Suprapubic skin (tissue), 4 donors: ENCODE data around the gene CYFIP1. TPM values are rescaled to one million over a fixed set of nuclear protein-coding genes. Genes with fewer than 3 reads are reported as not detected.

Experiments used
- DNase-seq, 2 donors: peaks; one replicate each; pipeline ENCODE4 v3.0.0-alpha.2; 2019; ENCODE audit warnings: low spot score in 2 of 2
- H3K27ac ChIP-seq: fragments of 200-600 bp; sonication (generic); one replicate; pipeline ENCODE4 v1.5.1; 2019
- H3K27me3 ChIP-seq: fragments of 200-600 bp; sonication (generic); one replicate; pipeline ENCODE4 v1.5.1; 2019
- H3K36me3 ChIP-seq: fragments of 200-600 bp; sonication (generic); one replicate; pipeline ENCODE4 v1.5.1; 2019
- H3K4me1 ChIP-seq: fragments of 200-600 bp; sonication (generic); one replicate; pipeline ENCODE4 v1.5.1; 2019
- H3K4me3 ChIP-seq: fragments of 200-600 bp; sonication (generic); one replicate; pipeline ENCODE4 v1.5.1; 2019; ENCODE audit warnings: mild to moderate bottlenecking
- H3K9me3 ChIP-seq: fragments of 200-600 bp; sonication (generic); one replicate; pipeline ENCODE4 v1.5.1; 2019
- CTCF ChIP-seq, 2 donors: fragments of 200-600 bp in 1 of 2; fragments of 450-650 bp in 1 of 2; sonication (generic) in 1 of 2; IDR thresholded peaks; one replicate each; pipeline ENCODE4 v1.5.1; 2016 to 2019; ENCODE audit warnings: antibody characterized with exemption in 2 of 2, mild to moderate bottlenecking in 1 of 2, moderate library complexity in 1 of 2
- EP300 ChIP-seq: sonication (generic); formaldehyde crosslinking; IDR thresholded peaks from one replicate; pipeline ENCODE4 v1.6.1; 2017; ENCODE audit warnings: antibody characterized with exemption
- POLR2A ChIP-seq, 2 donors: fragments of 450-650 bp; IDR thresholded peaks; one replicate each; pipeline ENCODE4 v1.6.1; 2017; ENCODE audit warnings: antibody characterized with exemption in 2 of 2, mild to moderate bottlenecking in 2 of 2, moderate library complexity in 2 of 2
- POLR2AphosphoS5 ChIP-seq, 3 donors: sonication (generic); formaldehyde crosslinking; IDR thresholded peaks; one replicate each; pipeline ENCODE4 v1.6.1; 2017; ENCODE audit warnings: antibody characterized with exemption in 3 of 3
- WGBS: methylation state at CpG from one replicate; pipeline ENCODE4 v1.1.5; 2018; 5-methylcytosine and 5-hydroxymethylcytosine counted together
- total RNA-seq, 4 donors: library from RNA; depleted of rRNA; stranded (reverse); fragments of >200 nt; gene quantifications; one replicate each; pipeline ENCODE4 v1.1.0, GENCODE V29; 2016

CYFIP1 gene
- total RNA-seq, 4 donors from 2014 or later: 77.5 to 106 (median 99.4) TPM

DNA sequence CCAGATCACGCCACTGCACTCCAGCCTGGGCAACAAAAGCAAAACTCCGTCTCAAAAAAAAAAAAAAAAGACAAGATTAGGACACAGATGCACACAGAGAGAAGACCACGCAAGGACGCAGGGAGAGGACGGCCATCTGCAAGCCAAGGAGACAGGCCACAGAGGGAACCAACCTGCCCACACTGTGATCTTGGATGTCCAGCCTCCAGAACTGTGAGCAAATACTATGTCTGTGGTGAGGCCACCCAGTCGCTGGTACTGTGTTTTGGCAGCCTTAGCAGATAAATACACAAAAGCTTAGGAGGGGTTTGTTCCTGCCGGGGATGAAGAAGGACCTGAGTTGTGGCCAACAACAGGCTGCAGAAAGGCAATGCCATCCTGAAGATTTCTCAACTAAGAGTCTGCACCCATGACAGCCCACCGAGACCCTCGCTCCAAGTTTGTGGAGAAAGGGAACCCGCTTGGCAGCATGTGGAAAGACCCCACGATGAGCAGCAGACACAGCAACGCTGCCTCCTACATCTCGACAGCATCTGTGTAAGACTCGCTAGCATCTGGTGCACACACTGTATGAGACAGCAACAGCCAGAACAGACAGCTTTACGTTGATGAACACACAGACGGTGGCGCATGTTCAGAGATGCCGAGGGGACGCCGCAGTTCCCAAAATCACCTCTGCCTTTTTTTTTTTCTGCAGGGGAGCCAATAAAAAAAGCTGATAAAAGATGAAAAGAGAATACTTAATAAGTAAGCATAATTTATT, 13.7 kb downstream of the CYFIP1 start:
- 76% methylated on average over 19 of the region's 20 CpGs for WGBS
- no peaks in the 10 kb centered on the region for H3K27me3 ChIP-seq
- no peak overlapping the region for H3K27ac ChIP-seq
- peaks cover 31% of the 10 kb centered on the region for H3K4me1 ChIP-seq
- peaks cover 4% of the 10 kb centered on the region for H3K36me3 ChIP-seq
- H3K4me3 ChIP-seq: no peak overlapping the region
- no peaks in the 10 kb centered on the region for H3K9me3 ChIP-seq
- peak in 1 of 2 donors; percentile 28 for DNase-seq
- TF ChIP-seq POLR2A (IDR thresholded peaks at IDR 0.05) (no peak), POLR2AphosphoS5 (IDR thresholded peaks at IDR 0.05) (no peak), CTCF (IDR thresholded peaks at IDR 0.05) (no peak), EP300 (no peak)

GRCh38 chr15:22963641-22964040, 16.5 kb downstream of the CYFIP1 start:
- no peaks in the 10 kb centered on the region for H3K27me3 ChIP-seq
- H3K27ac ChIP-seq: no peak overlapping the region
- TF ChIP-seq POLR2A (IDR thresholded peaks at IDR 0.05) (no peak), POLR2AphosphoS5 (IDR thresholded peaks at IDR 0.05) (no peak), CTCF (IDR thresholded peaks at IDR 0.05) (no peak), EP300 (no peak)
- H3K36me3 ChIP-seq: peaks cover 4% of the 10 kb centered on the region
- 39% methylated on average over 12 of the region's 12 CpGs for WGBS
- no peak overlapping the region for H3K4me3 ChIP-seq
- DNase-seq: peak in 1 of 2 donors; percentile 60
- peaks cover 48% of the 10 kb centered on the region for H3K4me1 ChIP-seq
- H3K9me3 ChIP-seq: no peaks in the 10 kb centered on the region

DNA sequence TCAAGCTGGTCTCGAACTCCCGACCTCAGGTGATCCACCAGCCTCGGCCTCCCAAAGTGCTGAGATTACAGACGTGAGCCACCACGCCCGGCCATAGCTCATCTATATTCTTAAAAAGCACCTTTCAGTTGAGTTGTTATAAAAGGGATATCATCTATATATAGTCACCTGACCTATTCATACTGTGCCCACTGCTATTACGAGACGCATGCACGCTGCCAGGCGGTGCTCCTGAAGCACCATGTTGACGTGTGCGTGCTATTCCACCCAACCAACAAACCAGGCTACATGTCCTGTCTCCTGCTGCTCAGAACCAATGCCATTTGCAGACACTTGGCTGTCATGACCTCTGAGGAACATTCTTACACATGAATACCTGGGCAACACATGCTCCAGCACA, 17.6 kb downstream of the CYFIP1 start:
- WGBS: 96% methylated on average over 12 of the region's 12 CpGs
- H3K4me3 ChIP-seq: no peak overlapping the region
- peaks cover 4% of the 10 kb centered on the region for H3K36me3 ChIP-seq
- no peaks in the 10 kb centered on the region for H3K9me3 ChIP-seq
- H3K4me1 ChIP-seq: peaks cover 43% of the 10 kb centered on the region
- peak in 1 of 2 donors; percentile 36 for DNase-seq
- H3K27me3 ChIP-seq: no peaks in the 10 kb centered on the region
- TF ChIP-seq EP300: no peak
- H3K27ac ChIP-seq: no peak overlapping the region

GRCh38 chr15:22961762-22962161, 18.4 kb downstream of the CYFIP1 start:
- Histone ChIP-seq H3K9me3 (no peaks in the 10 kb centered on the region), H3K27me3 (no peaks in the 10 kb centered on the region), H3K36me3 (peaks cover 4% of the 10 kb centered on the region), H3K27ac (no peak overlapping the region), H3K4me1 (peaks cover 43% of the 10 kb centered on the region), H3K4me3 (no peak overlapping the region)
- DNase-seq: peak in 1 of 2 donors; percentile 7
- TF ChIP-seq EP300 (no peak), POLR2A (IDR thresholded peaks at IDR 0.05) (no peak), CTCF (IDR thresholded peaks at IDR 0.05) (no peak), POLR2AphosphoS5 (IDR thresholded peaks at IDR 0.05) (no peak)
- WGBS: 25% methylated on average over 1 of the region's 1 CpG

GRCh38 chr15:22960556-22960955, 19.6 kb downstream of the CYFIP1 start:
- 79% methylated on average over 8 of the region's 8 CpGs for WGBS
- Histone ChIP-seq H3K27ac (no peak overlapping the region), H3K27me3 (no peaks in the 10 kb centered on the region), H3K4me3 (no peak overlapping the region), H3K4me1 (peaks cover 54% of the 10 kb centered on the region), H3K9me3 (no peaks in the 10 kb centered on the region), H3K36me3 (no peaks in the 10 kb centered on the region)
- TF ChIP-seq POLR2A (IDR thresholded peaks at IDR 0.05) (no peak), CTCF (IDR thresholded peaks at IDR 0.05) (no peak), EP300 (no peak), POLR2AphosphoS5 (IDR thresholded peaks at IDR 0.05) (no peak)
- peak in 1 of 2 donors; percentile 33 for DNase-seq
